ENCODE results near the gene LYST.

DNA sequence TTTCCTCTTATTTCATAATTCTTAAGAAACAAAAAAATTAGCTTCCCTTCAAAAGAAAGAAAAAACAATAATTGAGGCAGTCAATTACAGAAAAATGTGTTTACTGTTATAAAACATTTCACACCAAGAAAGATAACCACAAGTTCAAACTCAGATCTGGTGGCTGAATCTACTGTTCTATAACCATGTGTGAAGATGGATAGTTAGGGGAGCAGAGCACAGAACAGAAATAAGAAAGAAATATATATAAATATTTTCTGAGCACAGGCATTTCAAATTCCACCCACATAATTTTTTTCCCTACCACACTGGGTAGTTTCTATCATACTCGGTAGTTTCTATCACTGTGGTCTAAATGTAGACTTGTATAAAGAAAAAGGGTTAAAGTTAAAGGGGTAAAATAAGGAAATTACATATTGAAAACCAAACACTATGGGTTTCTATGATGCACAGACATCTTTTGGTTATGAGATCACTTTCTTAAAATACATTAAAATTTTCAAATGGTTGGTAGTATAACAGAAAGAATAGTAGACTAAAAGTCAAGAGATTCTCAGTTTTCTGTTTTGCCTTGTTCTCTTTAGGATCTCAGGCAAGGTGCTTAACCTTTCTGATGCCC, 10.8 kb downstream of the LYST start:
- no peak for TF ChIP-seq CTCF (IDR thresholded peaks at IDR 0.05)
- TF ChIP-seq POLR2A (IDR thresholded peaks at IDR 0.05) = no peak
